Measurements from ENCODE around the gene MCCC1.
"Not testable (repeated sequence)": the region's sequence is repeated elsewhere in the genome, so short reads cannot be mapped to it uniquely, and the experiment has no call there.

The MCCC1 gene

GRCh38 chr3:183099026-183099837 lies at the start of gene MCCC1:
TSS of gene MCCC1 (minus strand) at chr3:183099496. CDS start at chr3:183099440, 56 bp downstream.
- peak; percentile 94 to 97 for DNase-seq (ENCODE audit: low read depth in 2 of 2)

GRCh38 chr3:183148056-183148455 lies 48.8 kb upstream of the MCCC1 start:
- DNase-seq (ENCODE audit: low read depth in 2 of 2): no peak

GRCh38 chr3:183144363-183144762 lies 45.1 kb upstream of the MCCC1 start:
- DNase-seq (ENCODE audit: low read depth in 2 of 2): no peak

- DNase-seq (ENCODE audit: low read depth in 2 of 2): no peak
Measured at GRCh38 chr3:183142199-183142598, 42.9 kb upstream of the MCCC1 start.

- DNase-seq (ENCODE audit: low read depth in 2 of 2): no peak
Measured at GRCh38 chr3:183134844-183135243, 35.5 kb upstream of the MCCC1 start.

GRCh38 chr3:183132409-183132808 lies 33.1 kb upstream of the MCCC1 start:
- no peak for DNase-seq (ENCODE audit: low read depth in 2 of 2)

GRCh38 chr3:183131735-183132134 lies 32.4 kb upstream of the MCCC1 start:
- DNase-seq (ENCODE audit: low read depth in 2 of 2): no peak

GRCh38 chr3:183131186-183131725 lies 32.0 kb upstream of the MCCC1 start:
- no peak for DNase-seq (ENCODE audit: low read depth in 2 of 2)

- DNase-seq (ENCODE audit: low read depth in 2 of 2): no peak
Measured at GRCh38 chr3:183129243-183129642, 29.9 kb upstream of the MCCC1 start.

- no peak for DNase-seq (ENCODE audit: low read depth in 2 of 2)
Measured at GRCh38 chr3:183128709-183129108, 29.4 kb upstream of the MCCC1 start.

GRCh38 chr3:183123891-183124290 lies 24.6 kb upstream of the MCCC1 start:
- DNase-seq (ENCODE audit: low read depth in 2 of 2): no peak

- DNase-seq (ENCODE audit: low read depth in 2 of 2): no peak
Measured at GRCh38 chr3:183122257-183122932, 23.1 kb upstream of the MCCC1 start.

GRCh38 chr3:183120538-183121215 lies 21.4 kb upstream of the MCCC1 start:
- DNase-seq (ENCODE audit: low read depth in 2 of 2): no peak

GRCh38 chr3:183117056-183117455 lies 17.8 kb upstream of the MCCC1 start:
- no peak for DNase-seq (ENCODE audit: low read depth in 2 of 2)

GRCh38 chr3:183116025-183116614 lies 16.8 kb upstream of the MCCC1 start:
- peak; percentile 41 to 59 for DNase-seq (ENCODE audit: low read depth in 2 of 2)

- DNase-seq (ENCODE audit: low read depth in 2 of 2): no peak
Measured at GRCh38 chr3:183114384-183115178, 15.3 kb upstream of the MCCC1 start.

- not testable (repeated sequence) for DNase-seq (ENCODE audit: low read depth in 2 of 2)
Measured at GRCh38 chr3:183109847-183110246, 10.6 kb upstream of the MCCC1 start.

- DNase-seq (ENCODE audit: low read depth in 2 of 2): no peak
Measured at GRCh38 chr3:183108470-183108869, 9.2 kb upstream of the MCCC1 start.

- no peak for DNase-seq (ENCODE audit: low read depth in 2 of 2)
Measured at GRCh38 chr3:183108001-183108449, 8.7 kb upstream of the MCCC1 start.

GRCh38 chr3:183107372-183107771 lies 8.1 kb upstream of the MCCC1 start:
- DNase-seq (ENCODE audit: low read depth in 2 of 2): not testable (repeated sequence)

GRCh38 chr3:183106635-183107034 lies 7.3 kb upstream of the MCCC1 start:
- DNase-seq (ENCODE audit: low read depth in 2 of 2): no peak
